Measurements from ENCODE around the gene DNAJC16.
"Not testable (repeated sequence)": the region's sequence is repeated elsewhere in the genome, so short reads cannot be mapped to it uniquely, and the experiment has no call there.

Gene DNAJC16

DNA sequence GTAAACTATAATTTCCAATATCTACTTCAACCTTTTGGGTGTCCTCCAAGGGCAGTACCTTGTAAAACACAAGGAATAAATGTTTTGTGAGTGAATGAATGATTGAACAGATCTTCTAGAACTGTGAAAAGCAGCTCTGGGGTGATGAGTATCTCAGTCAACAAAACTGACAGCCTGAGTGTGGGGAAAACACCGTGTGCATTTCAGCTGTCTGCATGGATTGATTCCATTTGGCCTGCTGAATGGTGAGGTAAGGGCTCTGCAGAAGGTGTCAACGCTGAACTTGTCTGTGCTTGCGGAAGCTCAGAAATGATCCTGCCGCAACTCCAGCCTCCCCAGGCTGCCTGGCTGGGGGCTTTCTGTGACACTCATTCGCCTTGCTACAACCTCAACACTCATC, 65.6 kb downstream of the DNAJC16 start:
- no peak for DNase-seq

DNA sequence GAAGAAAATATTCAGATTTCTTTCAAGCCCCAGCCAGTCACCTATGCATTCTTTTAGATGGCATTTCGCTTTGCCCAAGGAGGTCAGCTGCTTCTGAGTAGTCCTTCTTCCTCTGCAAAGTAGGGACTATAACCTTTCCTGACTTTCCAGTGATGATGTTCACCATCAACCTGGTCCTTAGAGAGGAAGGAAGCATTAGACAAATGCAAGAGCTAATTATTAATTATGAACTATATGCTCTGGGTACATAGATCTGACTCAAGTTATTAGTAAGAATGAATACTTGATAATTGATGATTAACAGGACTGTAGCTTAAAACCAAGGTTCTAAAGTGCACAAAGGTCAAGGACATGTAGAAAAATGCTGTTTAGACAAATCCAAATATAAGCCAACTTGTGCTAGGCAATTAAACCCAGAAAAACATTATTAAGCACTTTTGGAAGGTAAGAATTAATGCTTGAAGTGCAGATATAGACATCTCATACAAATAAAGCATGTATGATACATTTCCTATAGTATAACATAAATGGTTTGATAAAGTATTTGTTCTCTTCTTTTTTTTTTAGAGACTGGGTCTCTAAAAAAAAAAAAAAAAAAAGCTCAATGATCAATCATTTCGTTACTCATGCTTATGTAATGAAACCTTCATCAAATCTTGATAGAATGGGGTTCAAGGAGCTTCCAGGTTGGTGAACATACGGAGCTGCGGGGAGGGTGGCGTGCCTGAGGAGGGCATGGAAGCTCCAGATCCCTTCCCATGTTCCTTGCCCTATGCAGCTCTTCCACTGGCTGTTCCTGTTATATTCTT, 69.4 kb downstream of the DNAJC16 start:
- DNase-seq: no peak

DNA sequence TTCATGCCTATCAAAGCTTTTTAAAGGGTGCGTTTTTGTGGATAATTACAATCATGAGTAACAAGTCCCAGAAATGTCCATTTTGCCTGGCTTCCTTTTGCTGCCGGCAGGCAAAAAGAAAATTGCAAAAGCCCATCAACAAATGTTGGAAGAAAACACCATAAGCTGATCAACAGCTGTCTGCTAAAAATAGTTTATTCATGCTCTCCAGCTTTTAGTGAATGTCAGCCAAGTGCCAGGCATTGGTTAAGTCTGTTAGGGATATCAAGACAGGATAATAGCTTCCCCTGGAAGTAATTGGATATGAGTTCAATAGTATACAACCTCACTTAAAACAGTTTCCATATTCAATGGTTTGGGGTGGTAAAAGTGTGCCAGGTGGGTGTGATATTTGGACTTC, 71.8 kb downstream of the DNAJC16 start:
- DNase-seq: no peak

DNA sequence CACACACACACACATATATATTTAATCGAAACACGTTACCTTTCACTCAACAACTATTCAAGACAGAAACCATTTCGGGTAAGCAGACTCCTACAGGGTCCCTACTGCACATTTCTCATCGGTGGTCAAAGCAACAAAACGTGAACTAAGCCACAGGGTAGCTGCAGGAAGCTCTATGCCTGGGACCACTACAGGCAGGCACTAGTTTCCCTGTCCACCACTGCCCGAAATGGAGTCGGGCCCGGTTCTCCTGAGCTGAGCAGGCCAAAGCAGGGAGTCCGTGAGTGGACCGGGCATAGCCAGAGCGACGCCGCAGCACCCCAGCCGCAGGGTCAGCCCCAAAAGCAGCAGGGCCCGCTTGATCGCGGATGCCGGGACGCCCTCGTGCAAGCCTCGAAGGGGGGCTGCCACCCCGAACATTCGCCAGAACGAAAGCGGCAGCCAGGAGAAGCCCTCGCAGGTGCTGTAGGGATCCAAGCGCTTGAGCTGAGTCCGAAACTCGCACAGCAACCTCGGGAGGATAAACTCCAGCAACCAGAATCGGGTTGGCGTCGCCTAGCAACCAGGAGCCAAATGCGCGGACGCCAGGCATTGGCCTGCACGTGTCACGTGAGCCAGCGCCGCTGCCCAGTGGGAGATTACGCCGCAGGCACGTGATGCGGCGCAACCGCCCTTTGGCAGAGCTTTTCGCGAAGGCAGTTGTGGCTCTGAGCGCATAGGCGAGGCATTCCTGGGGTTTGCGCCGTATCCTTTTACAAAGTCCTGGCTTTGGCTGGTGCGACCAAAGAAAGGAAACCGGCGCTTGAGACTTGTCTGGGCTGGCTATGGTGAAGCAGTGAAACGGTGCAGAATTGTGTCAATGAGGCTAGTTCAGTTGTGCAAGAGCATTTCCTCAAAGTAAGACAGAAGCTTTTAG, 76.7 kb downstream of the DNAJC16 start:
- DNase-seq: peak; percentile 92

DNA sequence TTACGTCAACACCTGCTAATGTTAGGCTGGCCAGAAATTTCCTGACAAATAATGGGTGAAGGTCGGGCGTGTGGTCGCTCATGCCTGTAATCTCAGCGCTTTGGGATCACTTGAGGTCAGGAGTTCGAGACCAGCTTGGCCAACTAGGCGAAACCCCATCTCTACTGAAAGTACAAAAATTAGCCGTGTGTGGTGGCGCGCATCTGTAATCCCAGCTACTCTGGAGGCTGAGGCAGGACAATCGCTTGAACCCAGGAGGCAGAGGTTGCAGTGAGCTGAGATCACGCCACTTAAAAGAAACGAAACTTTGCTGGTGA, 77.3 kb downstream of the DNAJC16 start:
- DNase-seq: not testable (repeated sequence)

DNA sequence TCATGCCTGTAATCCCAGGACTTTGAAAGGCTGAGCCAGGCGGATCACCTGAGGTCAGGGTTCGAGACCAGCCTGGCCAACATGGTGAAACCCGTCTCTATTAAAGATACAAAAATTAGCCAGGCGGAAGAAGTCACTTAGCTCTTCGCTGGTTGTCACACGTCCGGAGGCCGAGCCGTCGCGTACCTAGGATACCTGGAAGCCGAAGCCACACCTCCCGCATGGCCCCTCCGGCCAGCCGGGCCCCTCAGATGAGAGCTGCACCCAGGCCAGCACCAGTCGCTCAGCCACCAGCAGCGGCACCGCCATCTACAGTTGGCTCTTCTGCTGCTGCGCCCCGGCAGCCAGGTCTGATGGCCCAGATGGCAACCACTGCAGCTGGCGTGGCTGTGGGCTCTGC, 77.8 kb downstream of the DNAJC16 start:
- not testable (repeated sequence) for DNase-seq

DNA sequence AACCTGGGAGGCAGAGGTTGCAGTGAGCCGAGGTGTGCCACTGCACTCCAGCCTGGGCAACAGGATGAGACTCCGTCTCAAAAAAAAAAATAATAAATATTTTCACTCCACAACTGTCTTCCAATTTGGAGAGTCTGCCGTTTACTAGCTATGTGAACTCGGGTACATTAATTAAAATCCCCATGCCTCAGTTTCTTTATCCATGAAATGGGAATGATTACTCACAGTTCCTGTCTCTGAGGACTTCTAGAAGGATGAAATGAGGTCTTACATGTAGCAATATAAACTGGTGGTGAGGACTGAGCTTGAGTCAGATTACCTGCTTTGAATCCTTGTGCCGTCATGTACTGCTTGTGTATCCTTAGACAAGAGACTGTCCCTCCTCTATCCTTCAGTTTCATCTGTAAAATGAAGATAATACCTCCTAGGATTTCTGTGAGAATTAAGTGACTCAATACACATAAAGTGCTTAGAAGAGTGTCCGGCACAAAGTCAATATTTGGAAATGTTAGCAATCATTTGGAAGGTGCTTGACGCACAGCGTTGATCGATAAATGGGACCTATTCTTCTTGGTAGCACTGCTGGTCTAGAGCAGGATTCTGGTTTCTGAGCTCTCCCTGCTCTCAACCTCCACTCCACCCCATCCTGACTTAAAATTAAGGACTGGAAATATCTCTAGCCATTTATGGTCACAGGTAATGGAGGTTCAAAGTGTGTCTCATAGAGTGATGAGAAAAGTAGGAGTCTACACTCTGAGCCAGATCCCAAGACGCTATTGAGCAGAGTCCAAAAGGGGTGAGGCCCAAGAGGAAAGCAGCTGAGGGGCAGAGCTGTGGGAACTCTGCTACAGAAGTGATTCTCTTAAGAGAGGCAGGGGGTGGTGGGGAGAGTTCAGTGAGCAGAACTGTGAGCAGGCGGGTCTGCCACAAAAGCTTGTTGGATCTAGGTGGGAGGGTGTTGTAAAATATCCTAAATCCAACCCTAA, 79.0 kb downstream of the DNAJC16 start:
- no peak for DNase-seq

DNA sequence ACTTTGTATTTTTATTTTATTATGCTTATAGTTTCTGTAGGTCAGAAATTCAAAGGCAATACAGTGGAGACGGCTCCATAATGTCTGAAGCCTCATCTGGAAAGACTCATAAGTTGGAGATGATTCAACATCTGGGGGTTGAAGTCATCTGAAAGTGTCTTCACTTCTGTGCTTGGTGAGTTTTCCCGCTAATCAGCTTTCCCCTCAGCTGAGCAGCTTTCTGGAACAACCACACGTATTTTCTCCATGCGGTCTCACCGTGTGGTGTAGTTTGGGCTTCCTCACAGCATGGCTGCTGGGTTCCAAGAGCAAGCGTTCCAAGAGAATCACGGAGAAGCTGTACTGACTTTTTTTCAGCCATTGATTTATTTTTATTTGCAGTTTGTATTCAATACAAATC, 83.0 kb downstream of the DNAJC16 start:
- DNase-seq: no peak

DNA sequence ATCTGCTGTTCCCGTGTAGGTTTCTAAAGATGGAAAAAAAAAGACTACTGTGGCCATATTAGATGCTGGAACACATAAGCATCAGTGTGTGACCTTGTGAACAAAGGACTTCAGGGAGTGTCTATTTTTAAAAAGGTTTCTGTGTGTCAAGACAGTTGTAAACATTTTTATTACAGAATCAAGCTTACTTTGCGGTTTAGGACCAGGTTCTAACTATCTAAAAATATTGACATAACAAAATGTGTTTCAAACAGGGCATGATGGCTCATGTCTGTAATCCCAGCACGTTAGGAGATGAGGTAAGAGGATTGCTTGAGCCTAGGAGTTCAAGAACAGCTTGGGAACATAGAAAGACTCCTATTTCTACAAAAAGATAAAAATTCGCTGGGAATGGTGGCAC, 83.5 kb downstream of the DNAJC16 start:
- DNase-seq: no peak

DNA sequence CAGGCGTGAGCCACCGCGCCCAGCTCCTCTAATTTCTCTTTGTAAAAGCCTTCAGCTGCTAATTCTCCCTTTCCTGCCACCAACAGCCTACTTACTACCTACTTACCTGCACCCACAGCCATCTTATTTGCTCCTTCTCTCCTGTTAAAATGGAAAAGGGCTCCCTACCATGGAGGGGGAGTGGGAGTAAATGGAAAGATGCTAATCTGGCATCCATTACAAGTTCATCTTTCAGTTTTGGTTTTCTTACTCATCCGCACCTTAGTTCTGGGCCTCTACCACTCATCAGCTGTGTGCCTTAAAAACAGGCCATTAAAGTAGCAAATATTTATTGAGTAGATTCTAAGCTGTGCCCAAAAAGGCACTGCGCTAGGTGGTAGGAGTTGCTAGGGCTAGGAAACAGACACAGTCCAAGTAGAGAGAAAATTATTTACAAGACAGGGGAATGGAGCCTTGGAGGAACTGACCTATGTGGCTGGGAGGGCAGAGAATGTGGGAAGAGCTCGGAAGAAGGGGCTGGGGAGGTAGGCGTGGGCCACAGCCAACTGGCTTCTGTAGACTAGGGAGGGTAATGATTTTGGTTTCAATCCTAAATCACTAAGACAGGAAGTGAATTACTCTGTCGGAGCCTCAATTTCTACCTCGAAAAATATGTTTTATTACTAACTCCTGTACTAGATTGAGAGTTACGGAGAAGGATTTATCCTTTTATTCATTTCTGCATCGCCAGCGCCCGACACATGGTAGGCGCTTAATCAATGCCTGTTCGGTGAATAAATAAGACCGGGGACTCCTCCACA, 89.9 kb downstream of the DNAJC16 start:
- DNase-seq: peak; percentile 11

DNA sequence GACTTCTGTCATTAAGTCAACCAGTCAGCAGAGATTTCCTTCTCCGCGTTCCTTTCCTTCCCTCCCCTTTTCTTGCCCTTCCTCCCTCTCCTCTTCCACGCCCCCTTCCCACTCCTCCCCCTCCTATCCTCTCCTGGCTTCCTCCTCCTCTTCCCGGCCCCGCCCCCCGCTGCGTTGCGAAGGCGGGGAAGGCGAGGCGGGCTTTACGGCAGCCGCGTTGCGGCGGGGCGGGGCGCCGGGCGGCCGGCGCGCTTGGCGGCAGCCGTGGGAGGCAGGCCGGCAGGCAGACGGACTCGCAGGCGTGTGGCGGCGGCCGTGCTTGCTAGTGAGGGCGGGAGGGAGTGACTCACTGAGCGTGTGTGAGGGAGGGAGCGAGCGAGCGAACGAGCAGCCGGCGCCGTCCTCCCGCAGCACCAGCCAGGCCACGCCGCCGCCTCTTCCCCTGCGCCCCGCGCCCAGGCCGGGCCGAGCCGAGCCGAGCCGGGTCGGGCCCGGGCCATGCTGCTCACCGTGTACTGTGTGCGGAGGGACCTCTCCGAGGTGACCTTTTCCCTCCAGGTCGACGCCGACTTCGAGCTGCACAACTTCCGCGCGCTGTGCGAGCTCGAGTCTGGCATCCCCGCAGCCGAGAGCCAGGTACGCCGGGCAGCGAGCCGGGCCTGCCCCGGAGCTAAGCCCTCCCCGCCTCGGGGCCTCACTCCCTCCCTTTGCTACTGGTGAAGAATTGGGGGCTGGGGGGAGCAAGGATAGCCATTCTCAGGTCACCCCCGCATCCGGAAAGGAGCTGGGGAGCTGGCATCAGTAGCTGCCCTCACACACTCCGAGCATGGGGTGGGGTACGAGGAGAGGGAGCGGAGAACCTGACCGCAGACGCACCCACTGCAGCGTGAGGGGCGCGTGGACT, 90.8 kb downstream of the DNAJC16 start, which contains the start of gene DDI2:
DDI2 (plus strand) TSS at position 286 of the 904 bp plus-strand sequence; CDS start at position 499, 213 bp downstream.
- peak; percentile 94 for DNase-seq

DNA sequence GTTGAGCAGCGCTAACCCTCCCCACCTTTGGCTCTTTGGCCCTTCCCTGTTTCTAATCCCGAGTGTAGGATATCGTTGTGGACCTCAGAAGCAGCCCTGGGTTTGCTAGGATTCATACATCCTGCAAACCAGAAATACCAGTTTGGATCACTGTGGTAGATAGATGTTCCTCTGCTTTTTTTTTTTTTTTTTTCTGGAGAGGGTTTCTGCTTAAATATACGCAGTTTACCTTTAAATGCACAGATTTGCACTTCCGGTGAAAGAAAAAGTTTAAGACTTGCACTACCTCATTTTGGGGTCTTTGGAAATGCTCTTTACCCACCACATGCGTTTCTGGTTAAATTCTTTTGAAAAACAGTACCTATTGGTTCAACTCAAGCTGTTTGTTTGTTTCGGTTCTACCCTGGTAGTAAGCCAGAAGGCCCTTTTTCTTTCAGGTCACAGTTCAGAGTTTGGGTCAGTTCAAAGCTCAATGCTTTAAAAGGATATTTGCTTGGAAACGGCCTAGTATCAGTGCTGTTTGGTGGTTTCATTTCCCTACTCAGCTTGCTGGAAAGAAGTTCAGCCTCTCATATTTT, 91.5 kb downstream of the DNAJC16 start:
- no peak for DNase-seq

DNA sequence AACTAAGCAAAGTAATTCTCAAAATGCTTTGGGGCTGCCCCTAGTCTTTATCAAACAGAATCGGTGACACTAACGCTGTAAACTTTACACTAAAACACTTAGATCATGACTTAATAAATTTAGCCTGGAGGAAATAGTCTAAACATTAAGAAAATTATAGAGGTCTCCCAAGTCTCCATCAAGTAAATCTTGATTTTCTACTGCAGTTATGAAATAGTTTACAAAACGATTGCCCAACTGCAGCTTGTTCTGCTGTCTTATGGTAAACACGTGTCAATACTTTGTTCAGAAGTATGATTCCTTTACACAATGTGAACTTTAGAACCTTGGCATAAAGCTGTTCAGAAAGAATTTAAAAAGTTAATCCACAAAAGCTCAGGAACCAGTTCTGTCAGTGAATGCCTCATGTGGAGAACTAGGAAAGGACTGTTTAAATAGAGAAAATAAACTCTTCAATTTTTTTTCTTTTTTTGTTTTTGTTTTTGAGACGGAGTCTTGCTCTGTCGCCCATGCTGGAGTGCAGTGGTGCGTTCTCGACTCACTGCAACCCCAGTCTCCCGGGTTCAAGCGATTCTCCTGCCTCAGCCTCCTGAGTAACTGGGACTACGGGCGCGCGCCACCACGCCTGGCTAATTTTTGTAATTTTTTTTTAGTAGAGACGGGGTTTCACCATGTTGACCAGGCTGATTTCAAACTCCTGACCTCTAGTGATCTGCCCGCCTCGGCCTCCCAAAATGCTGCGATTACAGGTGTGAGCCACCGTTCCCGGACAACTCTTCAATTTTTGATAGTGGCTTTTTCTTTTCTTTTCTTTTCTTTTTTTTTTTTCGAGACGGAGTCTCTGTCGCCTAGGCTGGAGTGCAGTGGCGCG, 92.2 kb downstream of the DNAJC16 start:
- no peak for DNase-seq

DNA sequence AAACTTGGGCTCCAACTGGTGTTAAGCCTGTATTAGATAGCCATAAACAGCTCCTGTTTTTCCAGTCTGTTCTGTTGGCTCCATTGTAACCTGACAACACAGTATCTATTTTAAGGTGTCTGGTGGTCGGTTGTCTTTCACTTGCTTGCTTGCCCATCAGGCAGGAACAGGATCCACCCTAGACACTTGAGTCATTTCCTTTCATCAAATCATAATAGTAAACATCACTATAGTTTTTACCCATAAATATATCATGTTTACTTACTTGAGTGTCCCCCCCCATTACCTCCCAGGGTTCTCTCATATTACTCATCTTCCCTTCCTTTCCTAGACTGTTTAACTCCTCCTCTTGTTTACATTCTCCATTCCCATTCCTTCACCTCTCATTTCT, 93.5 kb downstream of the DNAJC16 start:
- no peak for DNase-seq

DNA sequence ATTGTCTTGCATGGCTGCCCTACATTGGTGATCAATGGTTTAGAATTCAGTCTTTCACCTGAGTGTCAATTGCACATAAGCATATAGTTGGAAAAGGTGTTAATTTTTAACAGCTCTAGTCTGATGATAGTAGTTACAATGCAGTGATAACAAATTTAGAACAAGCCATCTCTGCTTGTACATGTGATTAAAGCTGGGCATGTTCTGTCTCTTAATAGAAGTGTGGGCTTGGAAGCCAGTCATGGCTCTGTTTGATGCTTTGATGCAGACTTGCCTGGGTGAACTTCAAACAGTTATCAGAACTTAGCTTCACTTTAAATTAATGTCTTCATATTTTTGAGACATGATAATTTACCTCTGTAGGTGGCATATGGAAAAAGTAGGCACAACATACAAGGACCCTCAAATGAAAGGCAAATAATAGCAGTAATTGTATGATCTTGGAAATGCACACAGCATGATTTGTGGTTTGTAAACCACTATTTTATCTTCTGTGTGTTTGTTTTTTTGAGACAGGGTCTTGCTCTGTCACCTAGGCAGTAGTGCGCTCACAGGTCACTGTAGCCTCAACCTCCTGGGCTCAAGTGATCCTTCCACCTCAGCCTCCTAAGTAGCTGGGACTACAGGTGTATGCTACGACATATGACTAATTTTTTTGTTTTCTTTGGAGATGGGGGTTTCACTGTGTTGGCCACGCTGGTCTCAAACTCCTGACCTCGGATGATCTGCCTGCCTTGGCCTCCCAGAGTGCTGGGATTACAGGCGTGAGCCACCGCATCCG, 94.4 kb downstream of the DNAJC16 start:
- no peak for DNase-seq

DNA sequence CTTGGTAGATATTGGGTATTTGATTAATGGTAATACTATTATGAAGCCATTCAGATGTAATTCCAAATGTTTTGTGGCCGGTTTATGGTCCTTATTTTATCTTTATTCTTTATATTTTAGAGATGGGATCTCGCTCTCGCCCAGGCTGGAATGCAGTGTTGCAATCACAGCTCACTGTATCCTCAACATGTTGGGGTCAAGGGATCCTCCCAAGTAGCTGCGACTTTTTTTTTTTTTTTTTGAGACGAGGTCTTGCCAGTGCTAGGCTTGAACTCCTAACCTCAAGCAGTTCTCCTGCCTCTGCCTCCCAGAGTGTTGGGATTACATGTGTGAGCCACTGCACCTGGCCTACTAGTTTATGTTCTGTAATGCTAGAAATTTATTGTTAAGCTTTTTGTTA, 95.3 kb downstream of the DNAJC16 start:
- DNase-seq: no peak

DNA sequence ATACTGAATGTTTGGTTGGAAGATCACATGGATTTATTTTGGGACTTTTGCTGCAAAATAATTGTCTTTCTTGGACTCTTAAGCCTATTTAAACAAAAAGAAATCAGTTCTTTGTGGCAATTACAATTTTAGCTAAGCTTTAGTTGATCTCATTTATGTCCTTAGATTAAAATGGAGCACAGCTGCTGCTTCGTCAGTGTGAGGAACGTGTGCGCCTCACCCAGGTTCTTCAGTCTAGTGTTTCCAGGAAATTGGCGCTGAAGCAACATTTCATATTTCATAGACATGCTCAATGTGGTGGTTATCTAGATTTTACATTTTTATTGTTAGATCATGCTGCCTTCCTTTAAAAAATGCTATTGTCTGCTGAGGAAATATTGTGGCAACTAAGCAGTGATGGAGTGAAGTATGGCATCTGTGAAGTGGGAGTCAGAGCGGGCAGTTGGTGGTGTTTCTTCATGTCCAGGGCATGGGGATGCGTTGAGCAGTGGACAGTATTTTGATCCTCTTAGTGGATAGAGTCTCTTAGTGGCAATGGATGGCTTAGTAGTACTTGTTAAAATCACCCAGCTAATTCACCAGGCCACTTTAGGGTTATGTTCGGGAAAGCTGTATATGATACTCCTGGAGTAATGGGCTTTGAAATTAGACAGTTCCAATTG, 96.2 kb downstream of the DNAJC16 start:
- no peak for DNase-seq

DNA sequence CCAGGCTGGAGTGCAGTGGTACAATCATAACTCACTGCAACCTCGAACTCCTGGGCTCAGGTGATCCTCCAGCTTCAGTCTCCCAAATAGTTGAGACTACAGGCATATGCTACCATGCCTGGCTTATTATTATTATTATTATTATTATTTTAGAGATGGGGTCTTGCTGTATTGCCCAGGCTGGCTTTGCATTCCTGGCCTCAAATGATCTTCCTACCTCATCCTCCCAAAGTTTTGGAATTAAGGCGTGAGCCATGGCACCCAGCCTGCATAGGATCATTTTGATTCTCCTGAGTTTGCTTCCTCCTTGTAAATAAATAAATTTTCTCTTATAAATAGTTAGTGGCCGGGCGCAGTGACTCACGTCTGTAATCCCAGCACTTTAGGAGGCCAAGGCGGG, 96.8 kb downstream of the DNAJC16 start:
- no peak for DNase-seq

Measured in stimulated activated CD4-positive, alpha-beta T cell treated with anti-CD3 and anti-CD28 coated beads, Interleukin-4, amount 100 ng/mL, for 24 hours (primary cell).